HG03378 (cell line): ENCODE results near the gene IL20RB.
"Not testable (repeated sequence)": the region's sequence is repeated elsewhere in the genome, so short reads cannot be mapped to it uniquely, and the experiment has no call there.

Experiments used
- ATAC-seq: cut with Tn5 transposase; IDR thresholded peaks from one replicate; pipeline ENCODE4 v1.9.1; 2021; ENCODE audit warnings: mild to moderate bottlenecking, moderate library complexity; ENCODE audit not compliant: unreplicated experiment

IL20RB gene

DNA sequence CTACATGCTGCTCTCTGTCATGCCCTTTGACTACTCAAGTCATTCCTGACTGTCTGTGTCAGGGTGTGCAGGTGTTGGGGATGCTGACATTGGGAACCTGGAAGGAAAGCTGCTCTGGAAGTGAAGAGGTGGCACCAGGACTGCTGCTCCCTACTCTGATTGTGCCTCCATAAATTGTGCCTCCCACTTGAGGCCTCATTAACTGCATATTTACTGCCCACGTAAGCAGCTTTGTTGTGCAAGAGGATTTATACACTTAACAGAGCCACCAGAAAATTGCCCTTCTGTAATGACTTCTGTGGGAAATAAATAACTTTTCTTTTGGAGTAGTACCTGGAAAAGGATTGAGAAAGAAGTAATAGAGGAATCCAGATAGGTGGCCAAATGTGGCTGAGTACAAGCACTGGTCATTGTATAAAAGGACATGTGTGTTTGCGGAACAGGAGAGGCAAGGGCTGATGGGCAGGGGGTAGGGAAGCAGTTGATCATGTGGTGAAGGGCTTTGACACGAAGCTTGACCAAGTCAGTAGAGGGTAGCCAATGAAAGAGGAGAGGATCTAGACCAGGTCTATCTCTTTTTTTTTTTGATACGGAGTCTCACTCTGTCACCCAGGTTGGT lies 24.8 kb downstream of the IL20RB start:
- no peak for ATAC-seq

DNA sequence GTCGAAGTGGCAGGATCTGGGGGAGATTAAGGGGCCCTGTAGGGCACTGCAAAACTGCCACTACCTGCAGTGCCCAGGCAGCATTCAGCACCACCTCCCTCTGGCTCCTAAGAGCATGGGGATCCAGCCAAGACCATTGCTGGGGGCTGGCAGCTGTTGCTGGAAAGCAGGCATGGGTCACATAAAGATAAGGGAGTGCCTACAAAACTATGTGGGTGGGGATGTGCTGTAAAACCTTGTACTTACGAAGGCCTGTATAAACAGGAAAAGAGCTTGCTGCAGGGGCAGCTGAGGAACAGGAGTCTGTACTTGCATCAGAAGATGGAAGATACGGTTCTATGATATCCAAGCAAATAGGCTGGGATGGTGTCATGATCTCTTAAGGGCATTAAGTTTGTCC lies 27.1 kb downstream of the IL20RB start:
- ATAC-seq, result no peak

DNA sequence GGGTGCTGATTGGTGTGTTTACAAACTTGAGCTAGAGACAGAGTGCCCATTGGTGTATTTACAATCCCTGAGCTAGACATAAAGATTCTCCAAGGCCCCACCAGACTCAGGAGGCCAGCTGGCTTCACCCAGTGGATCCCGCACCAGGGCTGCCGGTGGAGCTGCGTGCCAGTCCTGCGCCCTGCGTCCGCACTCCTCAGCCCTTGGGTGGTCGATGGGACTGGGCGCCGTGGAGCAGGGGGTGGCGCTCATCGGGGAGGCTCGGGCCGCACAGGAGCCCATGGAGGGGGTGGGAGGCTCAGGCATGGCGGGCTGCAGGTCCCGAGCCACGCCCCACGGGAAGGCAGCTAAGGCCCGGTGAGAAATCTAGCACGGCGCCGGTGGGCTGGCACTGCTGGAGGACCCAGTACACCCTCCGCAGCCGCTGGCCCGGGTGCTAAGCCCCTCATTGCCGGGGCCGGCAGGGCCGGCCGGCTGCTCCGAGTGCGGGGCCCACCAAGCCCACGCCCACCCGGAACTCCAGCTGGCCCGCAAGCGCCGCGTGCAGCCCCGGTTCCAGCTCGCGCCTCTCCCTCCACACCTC lies 29.7 kb downstream of the IL20RB start:
- ATAC-seq, result not testable (repeated sequence)

DNA sequence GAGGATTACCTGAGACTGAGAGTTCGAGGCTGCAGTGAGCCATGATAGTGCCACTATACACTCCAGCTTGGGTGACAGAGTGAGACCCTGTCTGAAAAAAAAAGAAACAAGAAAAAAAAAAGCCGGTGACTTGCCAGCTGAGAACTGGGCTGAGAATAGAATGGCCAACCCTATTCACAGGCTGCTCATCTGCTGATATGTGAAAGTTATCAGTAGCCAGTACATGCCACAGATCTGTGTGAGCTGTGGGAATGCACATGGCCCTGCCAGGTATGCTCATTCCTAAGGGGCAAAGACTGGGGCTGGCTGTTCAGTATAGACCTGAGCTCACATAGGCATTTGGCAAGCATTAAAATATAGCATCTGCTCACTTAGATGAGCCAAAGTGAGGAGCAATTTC lies 30.9 kb downstream of the IL20RB start:
- no peak for ATAC-seq

DNA sequence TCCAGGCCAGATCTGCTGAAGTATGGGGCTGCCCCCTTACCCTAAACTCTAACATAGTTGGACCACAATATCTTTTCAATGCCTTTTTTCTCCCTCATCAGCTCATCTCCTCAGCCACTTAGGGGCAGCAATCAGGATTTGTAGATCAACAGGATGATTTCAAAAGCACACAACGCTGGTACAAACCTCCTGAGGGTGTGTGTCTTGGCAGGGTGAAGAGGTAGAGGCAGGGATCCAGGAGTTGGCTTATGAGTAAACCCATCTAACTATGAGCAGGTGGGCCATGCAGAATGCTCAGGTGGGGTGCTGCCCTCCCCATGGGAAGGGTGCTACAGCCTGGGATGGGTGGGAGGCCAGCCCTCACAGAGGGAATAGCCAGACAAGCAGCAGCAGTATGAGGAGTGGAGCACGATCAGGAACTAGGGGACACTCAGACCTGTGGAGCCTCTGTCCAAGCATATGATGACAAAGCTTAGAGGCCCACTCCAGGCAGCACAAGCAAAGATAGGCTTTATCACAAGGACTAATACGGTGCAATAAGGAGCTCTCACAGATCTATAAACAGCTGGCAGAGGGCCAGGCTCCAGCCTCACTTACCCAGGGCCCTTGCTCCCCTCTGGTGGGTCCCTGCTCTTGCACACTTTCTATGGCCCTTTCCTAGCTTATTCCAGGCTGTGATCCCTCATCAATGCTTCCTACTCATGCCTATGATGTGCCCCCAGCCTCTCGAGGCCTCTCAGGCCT lies 32.2 kb downstream of the IL20RB start:
- ATAC-seq, result no peak

DNA sequence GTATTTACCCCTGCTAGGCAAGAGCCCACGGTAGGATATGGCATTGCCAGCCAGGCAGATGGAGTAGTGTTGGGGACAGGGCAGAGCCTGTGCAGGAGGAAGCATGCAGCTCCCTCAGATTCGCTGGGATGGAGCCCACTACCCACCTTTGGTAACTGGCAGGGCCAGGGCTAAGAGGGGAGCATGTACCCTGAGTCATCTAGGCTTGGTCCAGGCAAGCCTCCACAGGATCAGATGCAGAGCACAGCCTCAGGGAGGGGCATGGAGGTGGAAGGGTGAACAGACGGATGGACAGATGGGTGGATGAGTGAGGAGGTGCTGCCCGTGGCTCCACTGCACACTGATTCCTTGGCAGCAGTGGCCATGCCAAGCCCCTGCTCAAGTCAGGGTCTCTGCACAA lies 33.0 kb downstream of the IL20RB start:
- no peak for ATAC-seq

DNA sequence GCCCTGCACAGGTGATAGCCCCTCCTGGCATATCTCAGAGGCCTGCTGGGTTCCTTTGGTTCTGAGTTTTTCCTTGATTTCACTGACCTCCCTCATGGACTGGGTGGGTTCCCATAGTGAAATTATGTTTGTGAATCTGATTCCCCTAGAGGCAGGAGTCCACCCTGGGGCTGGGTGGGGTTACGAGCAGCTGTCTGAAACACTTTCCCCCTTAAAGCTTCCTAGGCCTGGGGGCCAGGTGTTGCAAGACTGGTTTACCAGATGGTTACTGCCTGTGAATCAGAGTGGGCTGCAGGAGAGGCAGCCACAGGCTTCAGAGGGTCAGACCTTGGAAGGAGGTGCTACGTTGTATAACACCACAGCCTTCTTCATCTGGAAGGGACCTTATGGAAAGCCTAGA lies 34.3 kb downstream of the IL20RB start:
- ATAC-seq, result no peak

DNA sequence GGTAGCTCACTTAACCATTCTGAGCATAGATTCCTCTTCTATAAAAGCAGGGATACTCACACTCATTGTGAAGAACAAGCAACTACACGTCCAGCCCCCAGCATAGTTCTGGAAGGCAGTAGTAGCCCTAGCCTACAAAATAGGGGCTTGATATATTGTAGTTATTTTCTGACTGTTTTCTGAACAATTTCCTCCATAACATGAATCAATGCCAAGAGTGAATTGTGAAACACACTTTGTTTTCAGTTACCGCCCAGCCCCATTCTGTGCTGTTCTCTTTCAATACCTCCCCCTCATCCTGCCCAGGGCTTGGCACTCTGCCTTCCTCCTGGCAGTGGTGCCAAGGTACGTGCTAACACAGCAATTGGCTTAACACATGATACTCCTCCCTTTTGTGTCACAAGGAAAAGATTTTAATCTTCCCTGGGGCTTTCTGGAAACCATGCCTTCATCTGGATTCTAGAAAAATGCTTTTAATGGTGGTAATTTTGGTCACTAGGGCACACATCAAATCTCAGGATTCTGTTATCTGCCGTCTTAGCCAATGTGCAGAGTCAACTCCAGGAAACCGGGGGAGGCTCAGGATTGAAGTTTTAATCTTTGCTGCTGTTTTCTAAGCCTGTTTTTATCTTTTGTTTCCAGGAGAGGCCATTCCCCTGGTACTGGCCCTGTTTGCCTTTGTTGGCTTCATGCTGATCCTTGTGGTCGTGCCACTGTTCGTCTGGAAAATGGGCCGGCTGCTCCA lies 37.2 kb downstream of the IL20RB start:
- ATAC-seq, result no peak

DNA sequence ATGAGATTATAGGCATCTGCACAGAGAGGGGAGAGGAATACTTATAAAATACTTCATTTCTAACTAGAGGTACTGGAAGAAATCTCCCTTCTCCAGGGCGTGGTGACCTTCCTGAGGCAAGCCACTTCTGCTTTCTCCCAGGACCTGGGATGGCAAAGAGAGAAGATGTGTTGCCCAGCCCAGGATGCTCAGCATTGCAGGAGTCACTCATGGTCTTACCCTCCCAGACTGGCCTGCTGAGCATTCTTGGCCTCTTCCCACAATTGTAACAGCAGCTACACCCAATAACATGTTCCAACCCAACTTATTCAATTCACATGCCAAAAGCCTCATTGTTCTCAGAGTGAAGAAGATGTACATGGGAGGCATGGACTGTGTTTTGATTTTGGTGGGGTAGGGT lies 37.9 kb downstream of the IL20RB start:
- ATAC-seq, result no peak

DNA sequence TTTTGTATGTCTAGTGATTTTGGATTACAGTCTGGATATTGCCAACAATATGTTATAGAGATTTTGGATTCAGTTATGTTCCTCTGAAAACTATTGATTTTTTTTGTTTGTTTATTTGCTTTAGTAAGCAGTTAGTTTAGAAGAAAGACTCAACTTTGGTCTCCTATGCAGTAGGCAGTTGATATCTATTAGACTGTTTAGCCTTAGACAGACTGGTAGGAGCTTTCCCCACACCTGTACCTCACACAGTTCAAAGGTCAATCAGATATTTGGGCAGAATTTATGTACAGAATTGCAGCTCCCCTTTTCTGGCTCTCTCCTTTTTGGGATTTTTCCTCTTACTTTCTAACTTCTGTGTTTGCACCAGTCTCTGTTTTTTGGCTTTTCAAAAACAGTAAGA lies 42.3 kb downstream of the IL20RB start:
- ATAC-seq, result no peak

DNA sequence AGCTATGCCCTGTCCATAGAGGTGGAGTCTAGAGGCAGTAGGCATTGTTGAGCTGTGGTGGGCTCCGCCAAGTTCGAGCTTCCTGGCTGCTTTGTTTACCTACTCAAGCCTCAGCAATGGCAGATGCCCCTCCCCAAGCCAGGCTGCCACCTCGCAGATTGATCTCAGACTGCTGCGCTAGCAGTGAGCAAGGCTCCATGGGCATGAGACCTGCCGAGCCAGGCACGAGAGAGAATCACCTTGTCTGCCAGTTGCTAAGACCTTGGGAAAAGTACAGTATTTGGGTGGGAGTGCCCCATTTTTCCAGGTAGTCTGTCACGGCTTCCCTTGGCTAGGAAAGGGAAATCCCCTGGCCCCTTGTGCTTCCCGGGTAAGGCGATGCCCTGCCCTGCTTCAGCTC lies 49.6 kb downstream of the IL20RB start:
- not testable (repeated sequence) for ATAC-seq

DNA sequence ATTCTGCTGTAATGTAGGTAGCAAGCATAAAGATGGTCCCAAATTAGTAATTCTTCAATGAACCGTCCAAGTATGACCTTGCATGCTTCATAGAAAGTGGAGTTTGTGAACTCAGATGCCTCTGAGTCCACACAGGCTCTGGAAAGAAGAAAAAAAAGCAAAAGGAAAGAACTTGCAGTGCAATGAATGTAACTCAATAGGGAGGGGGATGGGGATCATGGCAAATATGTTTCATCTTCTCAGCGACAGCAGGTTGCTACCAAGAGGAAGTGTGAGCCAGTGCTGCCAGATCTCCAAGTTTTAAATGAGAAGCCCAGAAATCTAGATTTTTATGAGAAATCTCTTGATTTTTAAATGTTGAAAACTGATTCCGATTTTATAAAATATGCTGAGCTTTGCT lies 50.3 kb downstream of the IL20RB start:
- ATAC-seq, result no peak

DNA sequence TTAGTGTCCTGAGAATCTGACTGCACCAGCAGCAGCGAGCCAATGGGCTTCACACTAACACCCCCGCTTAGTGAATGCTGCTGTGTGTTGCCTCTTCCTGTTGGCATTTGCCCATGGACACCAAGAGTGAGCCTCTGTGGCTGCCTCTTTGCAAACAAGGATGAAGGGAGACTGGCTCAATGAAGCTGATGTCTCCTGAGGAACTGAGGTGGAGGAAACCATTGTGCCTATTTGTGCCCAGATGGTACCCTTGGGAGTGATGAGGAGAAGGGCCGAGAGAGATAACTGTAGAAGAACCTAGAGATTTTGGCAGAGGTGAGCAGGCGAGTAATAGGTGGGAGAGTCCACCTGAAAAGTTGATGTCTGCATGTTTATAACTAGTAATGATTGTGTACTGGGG lies 51.2 kb downstream of the IL20RB start:
- no peak for ATAC-seq

DNA sequence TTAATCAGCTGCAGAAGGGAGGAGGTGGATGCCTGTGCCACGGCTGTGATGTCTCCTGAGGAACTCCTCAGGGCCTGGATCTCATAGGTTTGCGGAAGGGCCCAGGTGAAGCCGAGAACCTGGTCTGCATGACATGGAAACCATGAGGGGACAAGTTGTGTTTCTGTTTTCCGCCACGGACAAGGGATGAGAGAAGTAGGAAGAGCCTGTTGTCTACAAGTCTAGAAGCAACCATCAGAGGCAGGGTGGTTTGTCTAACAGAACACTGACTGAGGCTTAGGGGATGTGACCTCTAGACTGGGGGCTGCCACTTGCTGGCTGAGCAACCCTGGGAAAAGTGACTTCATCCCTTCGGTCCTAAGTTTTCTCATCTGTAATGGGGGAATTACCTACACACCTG lies 52.4 kb downstream of the IL20RB start:
- no peak for ATAC-seq

DNA sequence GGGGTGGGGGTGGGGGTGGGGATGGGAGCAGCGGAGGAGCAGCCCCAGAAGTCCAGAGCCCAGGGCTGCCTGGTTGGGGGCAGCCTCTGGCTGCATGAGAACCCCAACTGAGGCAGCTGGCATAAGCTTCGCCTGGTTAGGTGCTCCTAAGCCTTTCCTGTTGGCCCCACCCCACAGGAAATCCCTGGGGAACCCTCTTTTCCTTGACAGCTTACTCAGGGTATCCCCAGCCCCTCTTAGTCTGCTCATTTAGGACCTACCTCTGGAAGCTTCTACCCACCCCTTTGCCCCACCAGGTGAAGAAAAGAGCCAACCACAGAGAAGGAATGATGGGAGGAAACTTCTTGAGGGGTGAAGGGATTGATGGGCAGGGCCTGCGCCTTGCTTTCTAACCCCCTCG lies 53.4 kb downstream of the IL20RB start:
- ATAC-seq, result no peak

DNA sequence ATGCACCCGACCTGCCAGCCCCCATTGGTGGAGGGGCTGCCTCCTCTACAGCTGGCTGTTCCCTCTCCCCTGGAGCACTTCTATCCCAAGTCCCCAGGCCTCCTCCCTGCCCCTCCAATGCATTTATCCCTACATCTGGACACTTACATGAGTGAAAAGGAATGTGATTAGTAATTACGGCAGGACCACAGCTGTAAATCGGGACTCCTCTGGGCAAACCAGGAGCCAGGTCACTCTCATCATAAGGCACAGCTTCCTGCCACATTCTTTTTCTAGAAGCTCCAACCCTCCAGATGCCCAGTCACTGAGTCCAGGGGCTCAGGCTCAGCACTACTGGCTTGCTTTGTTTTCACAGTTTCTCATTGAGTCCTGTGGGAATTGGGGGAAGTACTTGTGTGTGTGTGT lies 54.3 kb downstream of the IL20RB start:
- no peak for ATAC-seq

DNA sequence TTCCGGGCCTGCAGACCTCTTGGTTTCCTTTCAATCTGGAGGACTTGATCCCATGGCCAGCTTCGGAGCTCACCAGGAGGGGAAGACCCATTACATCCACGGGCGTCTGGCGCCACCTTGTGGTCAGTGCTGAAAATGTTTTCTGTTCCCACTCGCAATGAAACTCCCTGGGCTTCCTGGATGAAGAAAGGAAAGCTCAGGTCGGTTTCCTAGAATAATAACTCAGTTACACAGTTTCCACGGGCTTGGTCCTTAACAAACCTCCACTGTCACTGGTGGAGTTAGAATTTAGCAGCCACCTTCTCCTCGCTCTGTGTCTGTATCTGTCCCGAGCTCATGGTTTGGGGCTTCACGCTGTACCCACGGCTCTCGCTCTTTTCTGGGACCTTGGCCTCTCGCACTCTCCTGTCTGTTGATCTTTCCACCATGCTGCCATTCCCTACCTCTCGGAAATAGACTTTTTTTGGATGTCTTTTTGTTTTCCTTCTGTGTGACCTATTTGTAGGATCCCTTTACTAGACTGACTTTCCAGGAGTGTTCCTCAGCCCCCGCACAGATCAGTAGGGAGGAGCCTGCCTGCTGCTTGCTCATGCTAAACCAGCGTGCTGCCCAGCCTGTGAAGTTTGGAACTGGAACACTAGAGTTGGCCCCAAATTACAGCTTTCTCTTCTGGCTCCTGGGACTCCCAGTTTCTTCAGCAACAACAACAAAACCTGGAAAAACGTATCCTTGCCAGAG lies 56.3 kb downstream of the IL20RB start:
- ATAC-seq, result peak; percentile 87

DNA sequence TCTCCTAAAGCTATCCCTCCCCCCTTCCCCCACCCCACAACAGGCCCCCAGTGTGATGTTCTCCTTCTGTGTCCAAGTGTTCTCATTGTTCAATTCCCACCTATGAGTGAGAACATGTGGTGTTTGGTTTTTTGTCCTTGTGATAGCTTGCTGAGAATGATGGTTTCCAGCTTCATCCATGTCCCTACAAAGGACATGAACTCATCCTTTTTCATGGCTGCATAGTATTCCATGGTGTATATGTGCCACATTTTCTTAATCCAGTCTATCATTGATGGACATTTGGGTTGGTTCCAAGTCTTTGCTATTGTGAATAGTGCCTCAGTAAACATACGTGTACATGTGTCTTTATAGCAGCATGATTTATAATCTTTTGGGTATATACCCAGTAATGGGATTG lies 59.5 kb downstream of the IL20RB start:
- ATAC-seq, result not testable (repeated sequence)

DNA sequence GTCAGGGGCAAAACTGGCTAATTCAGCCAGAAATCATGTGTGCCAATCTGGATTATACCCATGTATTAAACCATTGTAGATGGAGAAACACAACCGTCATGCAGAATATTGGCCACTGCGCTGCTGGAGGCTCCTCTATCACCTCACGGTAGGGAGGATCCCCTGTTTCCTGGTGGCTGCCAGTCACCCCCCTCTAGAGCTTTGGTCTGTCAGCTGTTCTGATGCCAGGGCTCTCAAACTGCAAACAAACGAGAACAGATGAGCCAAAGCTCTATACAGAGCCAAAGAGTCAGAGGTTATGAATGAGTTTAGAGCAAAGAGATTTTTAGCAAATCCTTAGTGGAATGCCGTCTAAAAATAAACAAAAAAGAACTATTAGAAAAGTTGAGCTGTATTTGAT lies 62.5 kb downstream of the IL20RB start:
- ATAC-seq, result no peak

DNA sequence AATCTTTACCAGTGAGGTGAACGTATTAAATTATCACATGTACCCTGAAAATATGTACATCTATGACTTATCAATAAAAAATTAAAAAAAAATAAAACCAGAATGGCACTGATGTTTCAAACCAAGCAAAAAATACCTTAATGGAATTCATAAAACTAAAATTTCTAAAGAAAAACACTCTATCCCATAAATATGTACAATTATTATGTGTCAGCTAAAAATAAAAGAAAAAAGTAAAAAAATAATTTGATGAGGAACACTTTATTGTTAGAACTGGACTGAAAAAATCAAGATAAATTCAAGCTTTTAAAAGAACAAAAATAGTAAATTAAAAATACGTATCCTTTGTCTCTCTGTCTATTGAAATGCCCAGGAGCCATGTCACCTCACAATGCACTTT lies 63.1 kb downstream of the IL20RB start:
- ATAC-seq, result no peak

DNA sequence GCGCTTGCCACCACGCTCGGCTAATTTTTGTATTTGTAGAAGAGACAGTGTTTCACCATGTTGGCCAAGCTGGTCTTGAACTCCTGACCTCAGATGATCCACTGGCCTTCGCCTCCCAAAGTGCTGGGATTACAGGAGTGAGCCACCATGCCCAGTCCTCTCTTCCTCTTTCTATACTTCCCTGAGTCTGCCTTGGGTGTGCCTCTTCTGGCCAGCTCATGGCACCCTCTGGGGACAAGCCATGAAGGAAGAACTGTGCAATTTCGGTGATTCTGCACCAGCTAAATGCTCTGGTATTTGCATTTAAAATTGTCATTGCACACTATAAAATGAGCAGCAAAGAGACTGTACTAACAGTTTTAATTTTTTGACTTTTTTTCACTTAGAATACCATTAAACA lies 66.6 kb downstream of the IL20RB start:
- no peak for ATAC-seq
